Adrenal gland (tissue), 5 donors: ENCODE results near the gene ZAR1L.

Experiments
- CTCF ChIP-seq, 6 experiments: fragments of 450-650 bp in 4 of 6; fragments of 200-600 bp in 2 of 6; sonication (generic) in 1 of 6; IDR thresholded peaks; 1 replicate in 5 of 6; 2 replicates in 1 of 6; pipeline versions ENCODE4 v1.5.1 to v1.8.0; 2016 to 2021; ENCODE audit warnings: antibody characterized with exemption in 6 of 6, mild to moderate bottlenecking in 2 of 6, moderate library complexity in 1 of 6
- POLR2A ChIP-seq, 2 donors: fragments of 450-650 bp; IDR thresholded peaks; one replicate each; pipeline ENCODE4 v1.6.1; 2017; ENCODE audit warnings: antibody characterized with exemption in 2 of 2, mild to moderate bottlenecking in 2 of 2, moderate library complexity in 1 of 2
- donor health status: DM: no; HTN: no; CAD: no.

- TF ChIP-seq CTCF (IDR thresholded peaks at IDR 0.05) (no peak), POLR2A (IDR thresholded peaks at IDR 0.05) (no peak)
Observed at GRCh38 chr13:32254916-32255723, 60.0 kb downstream of the ZAR1L start.
